Heart left ventricle (tissue), 13 donors: Measurements from ENCODE around the gene DLL1.

Experiments
- POLR2A ChIP-seq, 2 donors: fragments of 450-650 bp; IDR thresholded peaks; one replicate each; pipeline ENCODE4 v1.6.1; 2017; ENCODE audit warnings: antibody characterized with exemption in 2 of 2, mild to moderate bottlenecking in 2 of 2, moderate library complexity in 2 of 2
- TF ChIP-seq, protein P1 (sequence below), 12 donors: fragments of 200-600 bp; sonication (generic) in 4 of 12; IDR thresholded peaks; one replicate each; pipeline versions ENCODE4 v1.5.0 to v1.8.0; 2018 to 2022; ENCODE audit warnings: antibody characterized with exemption in 12 of 12, mild to moderate bottlenecking in 5 of 12
- donor health status: ischemic (EF 13 %, LVEDD 7.1; RV severe dilation, severe dysfunction).
- donor health status: DM: no; HTN: yes; CAD: no.
- donor health status: DM: no; HTN: no; CAD: no.
- donor health status: ischemic (EF 25% LVEDD 6.9; RV normal size, moderate dysfunction).
- donor health status: ischemic (EF 25% LVEDD 5.7; RV mildly dilated, moderate dysfunction).
- donor health status: ischemic (EF 35%, LVEDD 5.7; RV mildly dilated, moderate dysfunction).
- donor health status: nonischemic (EF 11% LVEDD 7.7; RV severe dilation, severe dysfunction).
- donor health status: DM: yes; HTN: yes; CAD: no.
- donor health status: PGD.
- donor health status: ischemic (EF 29% LVEDD 5.4; RV normal size, mild dysfunction).
- donor health status: nonischemic (EF 23%, LVEDD 6.1; RV moderate dilation, normal function).

DNA sequence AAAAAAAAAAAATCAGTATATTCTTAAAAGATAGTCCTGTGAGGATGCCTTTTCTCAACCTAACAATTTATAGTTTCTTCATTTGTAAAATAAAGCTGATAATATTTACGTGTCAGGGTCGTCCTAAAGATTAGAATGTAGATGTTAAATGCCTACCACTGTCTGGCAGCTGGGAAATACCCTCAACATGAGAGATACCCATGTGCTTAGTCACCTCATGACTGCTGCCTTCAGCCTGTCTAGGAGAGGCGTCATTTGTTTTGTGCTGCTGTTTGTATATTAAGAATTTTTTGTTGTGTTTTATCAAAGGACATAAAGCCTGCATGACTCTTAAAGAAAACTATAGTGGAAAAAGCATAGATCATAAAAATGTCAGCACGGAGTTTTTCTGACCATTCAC, 25.2 kb upstream of the DLL1 start:
- TF ChIP-seq, protein P1, sequence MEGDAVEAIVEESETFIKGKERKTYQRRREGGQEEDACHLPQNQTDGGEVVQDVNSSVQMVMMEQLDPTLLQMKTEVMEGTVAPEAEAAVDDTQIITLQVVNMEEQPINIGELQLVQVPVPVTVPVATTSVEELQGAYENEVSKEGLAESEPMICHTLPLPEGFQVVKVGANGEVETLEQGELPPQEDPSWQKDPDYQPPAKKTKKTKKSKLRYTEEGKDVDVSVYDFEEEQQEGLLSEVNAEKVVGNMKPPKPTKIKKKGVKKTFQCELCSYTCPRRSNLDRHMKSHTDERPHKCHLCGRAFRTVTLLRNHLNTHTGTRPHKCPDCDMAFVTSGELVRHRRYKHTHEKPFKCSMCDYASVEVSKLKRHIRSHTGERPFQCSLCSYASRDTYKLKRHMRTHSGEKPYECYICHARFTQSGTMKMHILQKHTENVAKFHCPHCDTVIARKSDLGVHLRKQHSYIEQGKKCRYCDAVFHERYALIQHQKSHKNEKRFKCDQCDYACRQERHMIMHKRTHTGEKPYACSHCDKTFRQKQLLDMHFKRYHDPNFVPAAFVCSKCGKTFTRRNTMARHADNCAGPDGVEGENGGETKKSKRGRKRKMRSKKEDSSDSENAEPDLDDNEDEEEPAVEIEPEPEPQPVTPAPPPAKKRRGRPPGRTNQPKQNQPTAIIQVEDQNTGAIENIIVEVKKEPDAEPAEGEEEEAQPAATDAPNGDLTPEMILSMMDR (IDR thresholded peaks at IDR 0.05) = no peak
- no peak for TF ChIP-seq POLR2A (IDR thresholded peaks at IDR 0.05)
